GM13977 (cell line): ENCODE measurements around the gene PCBP3.
"Not testable (repeated sequence)": the region's sequence is repeated elsewhere in the genome, so short reads cannot be mapped to it uniquely, and the experiment has no call there.

Source experiments
- DNase-seq: peaks from one replicate; pipeline ENCODE4 v3.0.0; 2012; ENCODE audit warnings: low spot score
- in situ Hi-C: fragments of 300-500 bp; cut with MboI; formaldehyde crosslinking; loops from one replicate; pipeline ENCODE4 v1.12.0; 2022; ENCODE audit warnings: low sequenced_read_pairs, low pct_unique_long_range_greater_than_20kb, mixed read lengths, inconsistent platforms; ENCODE audit not compliant: unreplicated experiment
- TF ChIP-seq, protein P1 (sequence below): IDR thresholded peaks from 2 replicates; pipeline ENCODE4 v1.5.1; 2012; ENCODE audit warnings: mild to moderate bottlenecking, control low read depth; ENCODE audit not compliant: insufficient read depth; ENCODE audit errors: extremely low read depth, missing control alignments

PCBP3 gene

DNA sequence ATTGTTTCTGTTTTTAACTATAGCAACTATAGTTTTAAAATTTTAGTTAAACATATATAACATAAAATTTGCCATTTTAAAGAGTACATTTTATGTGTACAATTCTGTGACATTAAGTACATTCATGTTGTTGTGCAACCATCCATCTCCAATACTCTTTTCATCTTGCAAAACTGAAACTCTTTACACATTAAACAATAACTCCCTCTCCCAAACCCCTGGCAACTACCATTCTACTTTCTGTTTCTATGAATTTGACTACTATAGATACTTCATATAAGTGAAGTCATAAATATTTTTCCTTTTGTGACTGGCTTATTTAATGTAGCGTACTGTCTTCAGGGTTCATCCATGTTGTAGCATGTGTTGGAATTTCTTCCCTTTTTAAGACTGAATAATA is 25.9 kb downstream of the PCBP3 start:
- no peak for DNase-seq
- TF ChIP-seq, protein P1, sequence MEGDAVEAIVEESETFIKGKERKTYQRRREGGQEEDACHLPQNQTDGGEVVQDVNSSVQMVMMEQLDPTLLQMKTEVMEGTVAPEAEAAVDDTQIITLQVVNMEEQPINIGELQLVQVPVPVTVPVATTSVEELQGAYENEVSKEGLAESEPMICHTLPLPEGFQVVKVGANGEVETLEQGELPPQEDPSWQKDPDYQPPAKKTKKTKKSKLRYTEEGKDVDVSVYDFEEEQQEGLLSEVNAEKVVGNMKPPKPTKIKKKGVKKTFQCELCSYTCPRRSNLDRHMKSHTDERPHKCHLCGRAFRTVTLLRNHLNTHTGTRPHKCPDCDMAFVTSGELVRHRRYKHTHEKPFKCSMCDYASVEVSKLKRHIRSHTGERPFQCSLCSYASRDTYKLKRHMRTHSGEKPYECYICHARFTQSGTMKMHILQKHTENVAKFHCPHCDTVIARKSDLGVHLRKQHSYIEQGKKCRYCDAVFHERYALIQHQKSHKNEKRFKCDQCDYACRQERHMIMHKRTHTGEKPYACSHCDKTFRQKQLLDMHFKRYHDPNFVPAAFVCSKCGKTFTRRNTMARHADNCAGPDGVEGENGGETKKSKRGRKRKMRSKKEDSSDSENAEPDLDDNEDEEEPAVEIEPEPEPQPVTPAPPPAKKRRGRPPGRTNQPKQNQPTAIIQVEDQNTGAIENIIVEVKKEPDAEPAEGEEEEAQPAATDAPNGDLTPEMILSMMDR = no peak
- in situ Hi-C loops = no loop called here

DNA sequence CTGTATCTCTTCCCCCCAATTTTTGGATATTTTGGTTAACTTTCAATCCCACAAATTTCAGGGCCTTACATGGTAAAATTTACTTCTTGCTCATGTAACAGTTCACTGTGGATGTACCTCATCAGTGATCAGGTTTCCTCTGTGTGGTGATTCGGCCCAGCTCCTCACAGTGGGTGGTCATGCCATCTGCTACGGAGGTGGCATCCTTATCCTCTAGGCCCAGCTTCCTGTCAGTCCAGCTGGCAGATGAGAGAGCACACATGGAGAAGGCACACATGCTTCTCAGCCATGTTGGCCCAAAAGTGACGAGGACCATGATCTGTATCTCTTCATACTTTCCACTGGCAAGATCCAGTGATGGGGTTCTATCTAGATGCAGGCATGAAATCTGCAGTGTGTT is 27.2 kb downstream of the PCBP3 start:
- DNase-seq = no peak
- in situ Hi-C loops = no loop called here
- TF ChIP-seq, protein P1 = no peak

DNA sequence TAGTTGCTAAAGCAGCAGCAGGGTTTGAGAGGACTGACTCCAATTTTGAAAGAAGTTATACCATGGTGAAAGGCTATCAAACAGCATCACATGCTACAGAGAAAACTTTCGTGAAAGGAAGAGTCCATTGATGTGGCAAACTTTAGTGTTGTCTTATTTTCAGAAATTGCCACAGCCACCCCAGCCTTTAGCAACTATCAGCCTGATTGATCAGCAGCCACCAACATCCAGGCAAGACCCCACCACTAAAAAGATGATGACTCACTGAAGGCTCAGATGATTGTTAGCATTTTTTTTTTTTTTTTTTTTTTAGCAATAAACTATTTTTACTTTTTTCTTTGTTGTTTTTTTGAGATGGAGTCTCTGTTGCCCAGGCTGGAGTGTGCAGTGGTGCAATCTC is 35.3 kb downstream of the PCBP3 start:
- in situ Hi-C loops, DNase-seq: not testable (repeated sequence)

DNA sequence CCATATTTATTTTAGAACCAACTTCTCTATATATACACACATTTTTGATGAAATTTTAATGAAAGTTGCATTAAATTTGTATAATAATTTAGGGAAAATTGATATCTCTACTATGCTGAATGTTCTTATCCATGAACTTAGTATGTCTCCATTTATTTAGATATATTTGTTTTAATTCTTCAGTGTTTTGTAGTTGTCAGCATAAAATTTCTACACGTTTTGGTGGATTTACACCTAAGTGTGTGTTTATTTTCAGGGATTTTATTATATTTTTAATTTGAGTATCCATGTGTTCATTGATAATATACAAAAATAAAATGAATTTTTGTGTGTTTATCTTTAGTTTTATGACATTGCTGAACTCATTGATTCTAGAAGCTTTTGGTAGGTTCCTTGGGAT is 36.7 kb downstream of the PCBP3 start:
- in situ Hi-C loops = no loop called here
- TF ChIP-seq, protein P1 = no peak
- no peak for DNase-seq

DNA sequence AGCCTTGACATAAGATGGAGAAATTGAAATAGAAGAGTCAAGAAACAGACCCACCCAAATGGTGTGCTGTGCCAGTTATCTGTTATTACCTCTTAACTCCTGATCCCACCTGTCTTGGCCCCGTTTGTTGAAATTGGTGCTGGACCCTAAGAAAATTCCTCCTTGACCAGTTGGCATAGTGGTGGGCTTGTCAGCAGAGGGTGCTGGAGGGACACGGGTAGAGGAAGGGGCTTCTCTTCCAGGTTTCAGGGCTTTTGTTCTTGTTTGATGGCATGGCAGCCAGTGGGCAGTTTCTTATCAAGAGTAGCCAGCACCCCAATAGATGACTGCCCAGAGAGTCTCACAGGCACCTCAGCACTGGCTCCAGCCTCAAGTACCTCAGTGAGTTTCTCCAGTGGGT is 51.6 kb downstream of the PCBP3 start:
- in situ Hi-C loops = no loop called here
- DNase-seq = no peak
- TF ChIP-seq, protein P1 = no peak

DNA sequence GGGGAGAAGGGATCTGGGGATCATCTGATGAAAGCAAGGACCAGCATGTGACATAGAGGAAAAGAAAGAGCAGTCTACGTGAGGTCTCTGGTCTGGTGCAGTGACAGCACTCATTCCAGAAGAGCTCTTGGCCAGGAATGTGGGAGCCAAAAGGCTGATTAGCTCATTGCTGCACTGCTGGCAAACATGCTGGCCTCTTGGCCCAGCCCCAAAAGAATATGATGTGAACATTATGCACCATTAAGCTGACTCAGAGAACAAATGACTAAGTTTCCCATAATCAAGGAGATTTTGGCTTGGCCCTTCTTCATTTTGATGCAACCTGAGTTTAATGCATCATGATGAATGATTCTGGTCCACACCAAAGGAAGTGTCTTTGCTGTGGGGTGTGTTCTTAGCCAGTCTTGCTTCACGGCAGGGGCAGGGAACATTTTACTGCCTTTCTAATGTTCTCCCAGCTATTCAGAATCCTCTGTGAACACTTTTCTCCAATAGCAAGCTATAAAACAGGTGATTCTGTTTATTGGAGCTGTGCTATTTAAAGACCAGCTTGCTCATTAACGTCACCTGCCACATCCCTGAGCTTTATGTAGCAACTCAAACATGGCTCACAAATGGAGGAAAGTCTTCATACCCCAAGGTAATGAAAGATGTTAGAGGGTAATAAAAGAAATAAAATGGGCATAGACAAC is 55.1 kb downstream of the PCBP3 start:
- TF ChIP-seq, protein P1 = no peak
- DNase-seq = no peak

DNA sequence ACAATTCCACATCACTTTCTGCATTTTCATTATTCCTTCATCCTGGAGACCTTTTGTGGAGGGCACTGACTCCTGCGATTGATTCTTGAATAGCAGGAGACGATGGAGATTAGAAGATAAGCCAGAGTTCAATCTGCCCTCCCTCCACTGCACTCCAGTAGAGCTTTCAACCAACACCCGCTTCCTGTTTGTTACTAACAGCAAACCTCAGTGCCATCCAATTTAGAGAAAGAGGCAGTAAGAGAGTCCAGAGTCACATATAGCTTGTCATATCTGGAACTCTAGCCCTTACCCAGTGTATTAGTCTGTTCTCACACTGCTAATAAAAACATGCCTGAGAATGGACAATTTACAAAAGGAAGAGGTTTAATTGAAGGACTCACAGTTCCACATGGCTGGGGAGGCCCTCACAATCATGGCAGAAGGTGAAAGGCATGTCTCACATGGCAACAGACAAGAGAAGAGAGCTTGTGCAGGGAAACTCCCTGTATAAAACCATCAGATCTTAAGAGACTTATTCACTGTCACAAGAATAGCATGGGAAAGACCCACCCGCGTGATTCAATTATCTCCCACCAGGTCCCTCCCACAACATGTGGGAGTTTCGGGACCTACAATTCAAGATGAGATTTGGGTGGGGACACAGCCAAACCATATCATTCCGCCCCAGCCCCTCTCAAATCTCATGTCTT is 55.9 kb downstream of the PCBP3 start:
- TF ChIP-seq, protein P1 = no peak
- in situ Hi-C loops = no loop called here
- no peak for DNase-seq

More for the DNA sequence above, 55.1 kb downstream of the PCBP3 start:
- in situ Hi-C loops = no loop called here
